Common myeloid progenitor, CD34-positive (primary cell): ENCODE data around the gene NRSN1.

Experiments used
- CTCF ChIA-PET: fragments of 350-600 bp; sonication (Branson Sonifier 250); formaldehyde crosslinking; loops from one replicate; lab custom pipeline; 2021; ENCODE audit warnings: antibody characterized with exemption; lab: Charles Lee
- POLR2A ChIA-PET: fragments of 350-600 bp; sonication (Branson Sonifier 250); formaldehyde crosslinking; loops from one replicate; lab custom pipeline; 2021; ENCODE audit warnings: antibody characterized with exemption; lab: Charles Lee
- DNase-seq, 3 donors: peaks; one replicate each; pipeline versions ENCODE4 v3.0.0 to v3.0.0-alpha.2; 2013
- H3K27ac ChIP-seq, 2 experiments: 1 replicate in 1 of 2; 2 replicates in 1 of 2; pipeline ENCODE4 v1.7.0; 2013; ENCODE audit warnings: inconsistent platforms in 2 of 2, low read length in 2 of 2, mild to moderate bottlenecking in 2 of 2, low read depth in 1 of 2, moderate library complexity in 1 of 2; ENCODE audit not compliant: severe bottlenecking in 2 of 2, insufficient read depth in 1 of 2, poor library complexity in 1 of 2
- H3K27me3 ChIP-seq, 5 experiments: replicated peaks in 2 of 5; 1 replicate in 3 of 5; 2 replicates in 2 of 5; pipeline versions ENCODE4 v1.6.1 to v1.7.0; 2013; ENCODE audit warnings: low read length in 4 of 5, mild to moderate bottlenecking in 2 of 5, moderate library complexity in 2 of 5, inconsistent platforms in 1 of 5; ENCODE audit not compliant: insufficient read depth in 5 of 5, control insufficient read depth in 4 of 5
- H3K36me3 ChIP-seq, 4 experiments: 1 replicate in 2 of 4; 2 replicates in 2 of 4; pipeline versions ENCODE4 v1.6.1 to v1.7.0; 2013; ENCODE audit warnings: low read length in 3 of 4, control low read depth in 1 of 4, mild to moderate bottlenecking in 1 of 4; ENCODE audit not compliant: control insufficient read depth in 4 of 4, insufficient read depth in 4 of 4
- H3K4me1 ChIP-seq, 4 experiments: 1 replicate in 3 of 4; 2 replicates in 1 of 4; pipeline versions ENCODE4 v1.6.1 to v1.7.1; 2013; ENCODE audit warnings: low read length in 3 of 4, mild to moderate bottlenecking in 3 of 4, control low read depth in 1 of 4, inconsistent platforms in 1 of 4, moderate library complexity in 1 of 4; ENCODE audit not compliant: control insufficient read depth in 4 of 4, insufficient read depth in 4 of 4; ENCODE audit errors: control extremely low read depth in 1 of 4
- H3K4me3 ChIP-seq, 7 experiments: 1 replicate in 4 of 7; 2 replicates in 3 of 7; pipeline versions ENCODE4 v1.5.1 to v1.7.0; 2013; ENCODE audit warnings: mild to moderate bottlenecking in 7 of 7, low read length in 6 of 7, moderate library complexity in 6 of 7, inconsistent platforms in 2 of 7, low read depth in 2 of 7, control low read depth in 1 of 7; ENCODE audit not compliant: insufficient read depth in 4 of 7, control insufficient read depth in 1 of 7; ENCODE audit errors: extremely low read depth in 1 of 7
- H3K9me3 ChIP-seq, 5 experiments: 1 replicate in 4 of 5; 2 replicates in 1 of 5; pipeline versions ENCODE4 v1.6.1 to v1.7.1; 2013; ENCODE audit warnings: low read length in 4 of 5, mild to moderate bottlenecking in 2 of 5, inconsistent platforms in 1 of 5, low read depth in 1 of 5, moderate library complexity in 1 of 5; ENCODE audit not compliant: control insufficient read depth in 4 of 5, insufficient read depth in 2 of 5; ENCODE audit errors: control extremely low read depth in 1 of 5
- WGBS: methylation state at CpG from one replicate; pipeline ENCODE4 v1.1.5; 2013; ENCODE audit not compliant: insufficient coverage; 5-methylcytosine and 5-hydroxymethylcytosine counted together

NRSN1 gene

DNA sequence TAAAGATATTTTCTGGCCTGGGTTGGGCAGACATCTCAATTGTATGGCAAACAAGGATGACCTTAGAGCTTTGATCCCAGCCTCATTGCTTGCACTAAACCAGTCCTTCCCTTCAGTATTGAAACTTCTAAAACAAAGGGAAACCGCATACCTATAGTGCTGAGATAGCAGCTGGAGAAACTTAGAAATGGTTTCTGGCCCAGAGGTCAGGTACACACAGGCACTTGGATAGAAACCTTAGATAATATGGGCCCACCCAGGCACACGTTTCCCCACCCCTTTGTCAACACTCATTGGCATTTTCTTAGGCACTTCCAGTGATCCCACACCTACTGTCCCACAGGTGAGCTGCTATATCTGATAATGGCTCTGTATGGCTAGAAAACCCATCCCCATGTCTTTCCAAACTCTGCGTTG, 22.1 kb downstream of the NRSN1 start:
- Histone ChIP-seq H3K9me3 (no peaks in the 10 kb centered on the region), H3K36me3 (no peaks in the 10 kb centered on the region), H3K4me3 (no peak overlapping the region), H3K27me3 (no peaks in the 10 kb centered on the region), H3K27ac (no peak overlapping the region), H3K4me1 (no peaks in the 10 kb centered on the region)
- no peak for DNase-seq
- ChIA-PET POLR2A (no interaction called here), CTCF (no interaction called here)
- 94% methylated on average over 2 of the region's 3 CpGs for WGBS

DNA sequence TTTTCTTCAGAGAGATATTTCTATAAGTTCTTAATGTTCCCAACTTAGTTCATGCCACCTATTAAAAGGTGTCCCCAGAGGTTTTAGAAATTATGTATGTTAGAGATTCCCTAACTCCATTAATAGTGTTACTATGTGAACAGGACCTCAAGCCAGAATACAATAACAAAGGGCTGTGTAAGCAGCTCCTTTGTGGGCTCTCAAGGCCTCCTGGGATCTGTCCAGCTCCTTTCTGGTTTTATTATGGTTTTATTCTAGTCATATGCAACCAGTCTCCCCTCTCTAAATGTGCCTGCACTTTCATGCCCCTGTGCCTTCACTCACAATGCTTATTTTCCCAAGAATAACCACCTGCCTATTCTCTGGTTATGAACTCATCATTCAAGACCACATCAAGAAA, 22.7 kb downstream of the NRSN1 start:
- ChIA-PET POLR2A (no interaction called here), CTCF (no interaction called here)
- Histone ChIP-seq H3K9me3 (no peaks in the 10 kb centered on the region), H3K36me3 (no peaks in the 10 kb centered on the region), H3K4me3 (no peak overlapping the region), H3K27ac (no peak overlapping the region), H3K27me3 (no peaks in the 10 kb centered on the region), H3K4me1 (no peaks in the 10 kb centered on the region)
- DNase-seq: no peak

DNA sequence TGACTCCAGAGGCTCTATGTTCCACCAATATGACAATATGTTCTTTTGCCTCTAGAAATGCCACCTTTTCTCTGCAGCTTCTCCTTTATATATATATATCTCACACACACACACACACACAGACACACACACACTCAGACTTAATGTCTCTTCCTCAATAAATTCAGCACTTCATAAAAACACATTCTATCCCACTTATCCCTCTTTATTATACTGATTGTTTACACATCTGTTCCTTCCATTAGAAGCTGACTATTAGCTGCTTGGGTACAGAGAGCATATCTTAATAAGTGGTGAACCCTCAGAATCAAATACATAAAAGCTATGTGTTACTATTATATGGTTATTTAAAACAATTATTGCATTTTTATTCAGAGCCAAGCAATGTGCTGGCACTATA, 23.3 kb downstream of the NRSN1 start:
- Histone ChIP-seq H3K4me1 (no peaks in the 10 kb centered on the region), H3K4me3 (no peak overlapping the region), H3K36me3 (no peaks in the 10 kb centered on the region), H3K9me3 (no peaks in the 10 kb centered on the region), H3K27me3 (no peaks in the 10 kb centered on the region), H3K27ac (no peak overlapping the region)
- no peak for DNase-seq
- ChIA-PET CTCF (no interaction called here), POLR2A (no interaction called here)

DNA sequence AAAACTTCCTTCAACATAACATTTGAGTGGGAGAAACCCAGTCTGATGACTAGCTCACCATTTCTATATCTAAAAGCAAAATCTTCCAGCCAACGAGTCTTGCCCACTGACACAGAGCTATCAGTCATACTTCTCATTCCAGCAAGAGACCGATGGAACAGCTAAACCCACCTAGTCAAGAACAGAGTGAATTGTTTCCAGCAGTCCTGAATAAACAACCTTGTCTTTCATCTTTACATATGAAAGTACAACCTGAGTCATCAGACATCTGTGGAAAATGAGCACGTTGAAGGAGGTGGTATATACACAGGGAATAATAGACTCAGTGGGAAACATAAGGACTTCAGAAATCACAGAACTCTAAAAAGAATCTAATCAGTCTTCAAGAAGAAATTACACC, 23.8 kb downstream of the NRSN1 start:
- CTCF ChIA-PET: no interaction called here
- 88% methylated on average over 1 of the region's 3 CpGs for WGBS
- POLR2A ChIA-PET: no interaction called here
- Histone ChIP-seq H3K4me3 (no peak overlapping the region), H3K27me3 (no peaks in the 10 kb centered on the region), H3K36me3 (no peaks in the 10 kb centered on the region), H3K27ac (no peak overlapping the region), H3K9me3 (no peaks in the 10 kb centered on the region), H3K4me1 (no peaks in the 10 kb centered on the region)
- no peak for DNase-seq

DNA sequence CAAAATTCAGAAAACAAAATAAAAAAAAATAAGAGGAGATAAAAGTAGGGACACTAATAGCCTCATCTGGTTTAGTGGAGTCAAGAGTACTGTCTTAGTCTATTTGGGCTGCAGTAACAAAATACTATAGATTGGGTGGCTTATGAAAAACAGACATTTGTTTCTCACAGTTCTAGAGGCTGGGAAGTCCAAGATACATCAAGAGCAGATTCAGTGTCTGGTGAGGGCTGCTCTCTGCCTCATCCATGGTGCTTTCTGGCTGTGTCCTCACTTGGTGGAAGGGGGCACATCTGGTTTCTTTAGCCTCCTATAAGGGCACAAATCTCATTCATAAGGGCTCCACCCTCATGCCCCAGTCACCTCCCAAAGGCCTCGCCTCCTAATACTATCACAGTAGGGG, 26.0 kb downstream of the NRSN1 start:
- H3K27ac ChIP-seq: no peak overlapping the region
- ChIA-PET CTCF (no interaction called here), POLR2A (no interaction called here)
- no peaks in the 10 kb centered on the region for H3K27me3 ChIP-seq
- no CpG with 5 or more reads among the region's 1 CpG for WGBS
- DNase-seq: no peak
- no peaks in the 10 kb centered on the region for H3K9me3 ChIP-seq
- H3K4me1 ChIP-seq: no peaks in the 10 kb centered on the region
- H3K36me3 ChIP-seq: no peaks in the 10 kb centered on the region
- no peak overlapping the region for H3K4me3 ChIP-seq

DNA sequence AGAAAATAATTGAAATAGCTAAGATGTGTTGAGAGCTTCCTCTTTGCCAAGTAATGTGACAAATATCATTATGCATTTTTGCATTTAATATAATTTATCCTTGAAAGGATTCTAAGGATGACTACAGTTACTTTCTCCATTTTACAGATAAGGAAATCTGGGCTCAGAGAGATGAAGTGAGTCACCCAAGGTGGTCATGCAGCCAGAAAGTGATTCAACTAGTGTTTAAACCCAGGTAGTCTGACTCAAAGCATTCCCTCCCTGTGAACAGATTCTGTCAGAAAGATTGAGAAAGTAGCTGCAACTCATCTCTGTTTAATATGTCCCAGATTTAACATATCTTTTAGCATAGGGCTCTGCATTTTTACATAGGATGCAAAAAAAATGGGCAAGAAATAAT, 28.1 kb downstream of the NRSN1 start:
- ChIA-PET CTCF (no interaction called here), POLR2A (interaction anchor here (0.7 kb wide), 1 partner anchor 1809 kb away, joined by 3 read pairs; no protein-coding TSS in a partner anchor)
- Histone ChIP-seq H3K9me3 (no peaks in the 10 kb centered on the region), H3K36me3 (no peaks in the 10 kb centered on the region), H3K4me1 (no peaks in the 10 kb centered on the region), H3K27me3 (no peaks in the 10 kb centered on the region), H3K4me3 (no peak overlapping the region), H3K27ac (no peak overlapping the region)
- DNase-seq: no peak

DNA sequence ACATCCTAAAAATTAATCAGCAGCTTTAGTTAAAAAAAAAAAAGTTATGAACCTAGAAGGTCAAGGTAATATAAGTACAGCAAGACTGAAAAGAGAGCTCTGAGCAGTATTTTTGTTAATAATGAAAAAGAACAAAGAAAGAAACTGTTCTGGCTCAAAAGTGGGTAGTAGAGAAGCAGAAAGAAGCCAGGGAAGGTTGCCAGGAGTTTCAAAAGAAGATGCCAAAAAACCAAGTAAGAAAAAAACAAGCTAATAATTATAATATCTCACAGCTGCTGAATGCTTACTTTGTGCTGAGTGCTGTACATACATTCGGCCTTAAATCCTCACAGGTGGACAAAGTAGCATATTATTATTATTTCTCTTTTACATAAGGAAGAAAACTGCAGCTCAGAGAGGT, 31.9 kb downstream of the NRSN1 start:
- ChIA-PET POLR2A (no interaction called here), CTCF (interaction anchor here (0.7 kb wide), 1 partner anchor 75 kb away, joined by 3 read pairs; no protein-coding TSS in a partner anchor)
- no peak overlapping the region for H3K27ac ChIP-seq
- no peaks in the 10 kb centered on the region for H3K36me3 ChIP-seq
- DNase-seq: no peak
- H3K4me1 ChIP-seq: no peaks in the 10 kb centered on the region
- peaks cover 0 to 1% (median 0%) of the 10 kb centered on the region in 5 experiments for H3K9me3 ChIP-seq
- H3K4me3 ChIP-seq: no peak overlapping the region
- WGBS: no CpG with 5 or more reads among the region's 1 CpG
- H3K27me3 ChIP-seq: no peaks in the 10 kb centered on the region
